Measurements from ENCODE around the gene MTMR12.

The MTMR12 gene

GRCh38 chr5:32312595-32313332 is at the start of gene MTMR12:
MTMR12 (minus strand) TSS chr5:32312939; CDS start chr5:32312838, 101 bp downstream.
- no peaks in the 10 kb centered on the region for H3K27me3 ChIP-seq (ENCODE audit: control insufficient read depth in 1 of 2, insufficient read depth in 2 of 2, low read length in 2 of 2)
- peak within 1 kb of the TSS; percentile 96 for H3K27ac ChIP-seq (ENCODE audit: low read depth, low read length)
- peak within 1 kb of the TSS; percentile 74 to 82 for H3K4me3 ChIP-seq (ENCODE audit: low read depth in 1 of 2, low read length in 2 of 2)
- H3K9ac ChIP-seq (ENCODE audit: low read depth in 1 of 2, low read length in 2 of 2) = peak within 1 kb of the TSS; percentile 71 to 88
- H3K4me1 ChIP-seq (ENCODE audit: control insufficient read depth in 1 of 2, insufficient read depth in 2 of 2, low read length in 2 of 2) = peaks cover 23 to 24% of the 10 kb centered on the region in 2 donors
- H3K36me3 ChIP-seq (ENCODE audit: control insufficient read depth in 1 of 2, insufficient read depth in 2 of 2, low read length in 2 of 2) = no peaks in the 10 kb centered on the region
- no peaks in the 10 kb centered on the region for H3K9me3 ChIP-seq (ENCODE audit: control insufficient read depth in 1 of 2, low read length in 2 of 2)

GRCh38 chr5:32362527-32362926 is 49.8 kb upstream of the MTMR12 start:
- Histone ChIP-seq H3K27ac (ENCODE audit: low read depth, low read length) (no peak overlapping the region), H3K9ac (ENCODE audit: low read depth in 1 of 2, low read length in 2 of 2) (no peak overlapping the region), H3K4me1 (ENCODE audit: control insufficient read depth in 1 of 2, insufficient read depth in 2 of 2, low read length in 2 of 2) (no peaks in the 10 kb centered on the region), H3K27me3 (ENCODE audit: control insufficient read depth in 1 of 2, insufficient read depth in 2 of 2, low read length in 2 of 2) (no peaks in the 10 kb centered on the region), H3K9me3 (ENCODE audit: control insufficient read depth in 1 of 2, low read length in 2 of 2) (no peaks in the 10 kb centered on the region), H3K36me3 (ENCODE audit: control insufficient read depth in 1 of 2, insufficient read depth in 2 of 2, low read length in 2 of 2) (peaks cover 8 to 38% of the 10 kb centered on the region in 2 donors), H3K4me3 (ENCODE audit: low read depth in 1 of 2, low read length in 2 of 2) (no peak overlapping the region)

- Histone ChIP-seq H3K4me1 (ENCODE audit: control insufficient read depth in 1 of 2, insufficient read depth in 2 of 2, low read length in 2 of 2) (no peaks in the 10 kb centered on the region), H3K4me3 (ENCODE audit: low read depth in 1 of 2, low read length in 2 of 2) (no peak overlapping the region), H3K27me3 (ENCODE audit: control insufficient read depth in 1 of 2, insufficient read depth in 2 of 2, low read length in 2 of 2) (no peaks in the 10 kb centered on the region), H3K27ac (ENCODE audit: low read depth, low read length) (no peak overlapping the region), H3K9me3 (ENCODE audit: control insufficient read depth in 1 of 2, low read length in 2 of 2) (no peaks in the 10 kb centered on the region), H3K36me3 (ENCODE audit: control insufficient read depth in 1 of 2, insufficient read depth in 2 of 2, low read length in 2 of 2) (peaks cover 8 to 46% of the 10 kb centered on the region in 2 donors), H3K9ac (ENCODE audit: low read depth in 1 of 2, low read length in 2 of 2) (no peak overlapping the region)
Measured at GRCh38 chr5:32360906-32361305, 48.2 kb upstream of the MTMR12 start.

GRCh38 chr5:32358611-32359010 is 45.9 kb upstream of the MTMR12 start:
- H3K27me3 ChIP-seq (ENCODE audit: control insufficient read depth in 1 of 2, insufficient read depth in 2 of 2, low read length in 2 of 2) = no peaks in the 10 kb centered on the region
- no peak overlapping the region for H3K4me3 ChIP-seq (ENCODE audit: low read depth in 1 of 2, low read length in 2 of 2)
- peaks cover 8 to 49% of the 10 kb centered on the region in 2 donors for H3K36me3 ChIP-seq (ENCODE audit: control insufficient read depth in 1 of 2, insufficient read depth in 2 of 2, low read length in 2 of 2)
- H3K9ac ChIP-seq (ENCODE audit: low read depth in 1 of 2, low read length in 2 of 2) = no peak overlapping the region
- no peaks in the 10 kb centered on the region for H3K4me1 ChIP-seq (ENCODE audit: control insufficient read depth in 1 of 2, insufficient read depth in 2 of 2, low read length in 2 of 2)
- H3K27ac ChIP-seq (ENCODE audit: low read depth, low read length) = no peak overlapping the region
- no peaks in the 10 kb centered on the region for H3K9me3 ChIP-seq (ENCODE audit: control insufficient read depth in 1 of 2, low read length in 2 of 2)

- Histone ChIP-seq H3K27me3 (ENCODE audit: control insufficient read depth in 1 of 2, insufficient read depth in 2 of 2, low read length in 2 of 2) (no peaks in the 10 kb centered on the region), H3K27ac (ENCODE audit: low read depth, low read length) (no peak overlapping the region), H3K9me3 (ENCODE audit: control insufficient read depth in 1 of 2, low read length in 2 of 2) (no peaks in the 10 kb centered on the region), H3K36me3 (ENCODE audit: control insufficient read depth in 1 of 2, insufficient read depth in 2 of 2, low read length in 2 of 2) (peaks cover 12 to 45% of the 10 kb centered on the region in 2 donors), H3K9ac (ENCODE audit: low read depth in 1 of 2, low read length in 2 of 2) (no peak overlapping the region), H3K4me3 (ENCODE audit: low read depth in 1 of 2, low read length in 2 of 2) (no peak overlapping the region), H3K4me1 (ENCODE audit: control insufficient read depth in 1 of 2, insufficient read depth in 2 of 2, low read length in 2 of 2) (no peaks in the 10 kb centered on the region)
Measured at GRCh38 chr5:32357658-32358057, 44.9 kb upstream of the MTMR12 start.

GRCh38 chr5:32355686-32356085 is 42.9 kb upstream of the MTMR12 start:
- Histone ChIP-seq H3K36me3 (ENCODE audit: control insufficient read depth in 1 of 2, insufficient read depth in 2 of 2, low read length in 2 of 2) (peaks cover 5 to 35% of the 10 kb centered on the region in 2 donors), H3K4me1 (ENCODE audit: control insufficient read depth in 1 of 2, insufficient read depth in 2 of 2, low read length in 2 of 2) (no peaks in the 10 kb centered on the region), H3K27me3 (ENCODE audit: control insufficient read depth in 1 of 2, insufficient read depth in 2 of 2, low read length in 2 of 2) (no peaks in the 10 kb centered on the region), H3K4me3 (ENCODE audit: low read depth in 1 of 2, low read length in 2 of 2) (no peak overlapping the region), H3K9ac (ENCODE audit: low read depth in 1 of 2, low read length in 2 of 2) (no peak overlapping the region), H3K27ac (ENCODE audit: low read depth, low read length) (no peak overlapping the region), H3K9me3 (ENCODE audit: control insufficient read depth in 1 of 2, low read length in 2 of 2) (no peaks in the 10 kb centered on the region)

- Histone ChIP-seq H3K4me3 (ENCODE audit: low read depth in 1 of 2, low read length in 2 of 2) (no peak overlapping the region), H3K9me3 (ENCODE audit: control insufficient read depth in 1 of 2, low read length in 2 of 2) (no peaks in the 10 kb centered on the region), H3K27me3 (ENCODE audit: control insufficient read depth in 1 of 2, insufficient read depth in 2 of 2, low read length in 2 of 2) (no peaks in the 10 kb centered on the region), H3K9ac (ENCODE audit: low read depth in 1 of 2, low read length in 2 of 2) (no peak overlapping the region), H3K36me3 (ENCODE audit: control insufficient read depth in 1 of 2, insufficient read depth in 2 of 2, low read length in 2 of 2) (peaks cover 5 to 25% of the 10 kb centered on the region in 2 donors), H3K27ac (ENCODE audit: low read depth, low read length) (no peak overlapping the region), H3K4me1 (ENCODE audit: control insufficient read depth in 1 of 2, insufficient read depth in 2 of 2, low read length in 2 of 2) (no peaks in the 10 kb centered on the region)
Measured at GRCh38 chr5:32353420-32353819, 40.7 kb upstream of the MTMR12 start.

GRCh38 chr5:32352685-32353084 is 39.9 kb upstream of the MTMR12 start:
- H3K36me3 ChIP-seq (ENCODE audit: control insufficient read depth in 1 of 2, insufficient read depth in 2 of 2, low read length in 2 of 2) = peaks cover 5 to 21% of the 10 kb centered on the region in 2 donors
- H3K4me3 ChIP-seq (ENCODE audit: low read depth in 1 of 2, low read length in 2 of 2) = no peak overlapping the region
- no peaks in the 10 kb centered on the region for H3K4me1 ChIP-seq (ENCODE audit: control insufficient read depth in 1 of 2, insufficient read depth in 2 of 2, low read length in 2 of 2)
- no peaks in the 10 kb centered on the region for H3K27me3 ChIP-seq (ENCODE audit: control insufficient read depth in 1 of 2, insufficient read depth in 2 of 2, low read length in 2 of 2)
- no peak overlapping the region for H3K27ac ChIP-seq (ENCODE audit: low read depth, low read length)
- no peaks in the 10 kb centered on the region for H3K9me3 ChIP-seq (ENCODE audit: control insufficient read depth in 1 of 2, low read length in 2 of 2)
- no peak overlapping the region for H3K9ac ChIP-seq (ENCODE audit: low read depth in 1 of 2, low read length in 2 of 2)

- Histone ChIP-seq H3K9me3 (ENCODE audit: control insufficient read depth in 1 of 2, low read length in 2 of 2) (no peaks in the 10 kb centered on the region), H3K27ac (ENCODE audit: low read depth, low read length) (no peak overlapping the region), H3K4me3 (ENCODE audit: low read depth in 1 of 2, low read length in 2 of 2) (no peak overlapping the region), H3K36me3 (ENCODE audit: control insufficient read depth in 1 of 2, insufficient read depth in 2 of 2, low read length in 2 of 2) (no peaks in the 10 kb centered on the region), H3K9ac (ENCODE audit: low read depth in 1 of 2, low read length in 2 of 2) (no peak overlapping the region), H3K27me3 (ENCODE audit: control insufficient read depth in 1 of 2, insufficient read depth in 2 of 2, low read length in 2 of 2) (no peaks in the 10 kb centered on the region), H3K4me1 (ENCODE audit: control insufficient read depth in 1 of 2, insufficient read depth in 2 of 2, low read length in 2 of 2) (no peaks in the 10 kb centered on the region)
Measured at GRCh38 chr5:32346869-32347268, 34.1 kb upstream of the MTMR12 start.

GRCh38 chr5:32343058-32343672 is 30.4 kb upstream of the MTMR12 start:
- Histone ChIP-seq H3K9me3 (ENCODE audit: control insufficient read depth in 1 of 2, low read length in 2 of 2) (peaks cover 8 to 13% of the 10 kb centered on the region in 2 donors), H3K27ac (ENCODE audit: low read depth, low read length) (no peak overlapping the region), H3K27me3 (ENCODE audit: control insufficient read depth in 1 of 2, insufficient read depth in 2 of 2, low read length in 2 of 2) (no peaks in the 10 kb centered on the region), H3K9ac (ENCODE audit: low read depth in 1 of 2, low read length in 2 of 2) (no peak overlapping the region), H3K36me3 (ENCODE audit: control insufficient read depth in 1 of 2, insufficient read depth in 2 of 2, low read length in 2 of 2) (no peaks in the 10 kb centered on the region), H3K4me3 (ENCODE audit: low read depth in 1 of 2, low read length in 2 of 2) (no peak overlapping the region), H3K4me1 (ENCODE audit: control insufficient read depth in 1 of 2, insufficient read depth in 2 of 2, low read length in 2 of 2) (no peaks in the 10 kb centered on the region)

Data from duodenal mucosa (tissue), 2 donors.